Left cardiac atrium (tissue), 4 donors: ENCODE data around the gene TMEM178A. TPM values are rescaled to one million over a fixed set of nuclear protein-coding genes. Genes with fewer than 3 reads are reported as not detected.
"Not testable (repeated sequence)": the region's sequence is repeated elsewhere in the genome, so short reads cannot be mapped to it uniquely, and the experiment has no call there.

Experiments
- ATAC-seq, 2 donors: fragments of 200-7000 bp; cut with Tn5 transposase; one replicate each; pipeline ENCODE4 v1.9.1; 2020; ENCODE audit warnings: mild to moderate bottlenecking in 2 of 2, moderate library complexity in 2 of 2
- DNase-seq: peaks from one replicate; pipeline ENCODE4 v3.0.0-alpha.2; 2020
- intact Hi-C, 2 donors: fragments of 100-400 bp; cut with DNase I; formaldehyde crosslinking; loops; one replicate each; pipeline versions ENCODE4 v1.14.1 to v1.15.1; 2022 to 2023
- long read RNA-seq: library from polyadenylated mRNA; unstranded; transcript quantifications from one replicate; pipeline ENCODE4 v2.0.0, GENCODE V29; 2021
- total RNA-seq, 2 donors: library from RNA; stranded (reverse); fragmentation: NEBNext Ultra II Directional; extraction: Animal tissue kit (Norgen Biotek cat#: 25700); gene quantifications; one replicate each; pipeline ENCODE4 v1.2.1, GENCODE V29; 2021
- donor health status: DM: no; HTN: yes; CAD: no.
- donor health status: DM: no; HTN: yes; CAD: no; lungs with severe emphysema.
- donor health status: DM: yes; HTN: yes; CAD: no.
- donor health status: Dilated cardiomyopathy.

TMEM178A gene
- total RNA-seq: 1 to 10 TPM; 2.0 to 5.4 TPM
- long read RNA-seq, partial matches to known transcripts: 0 of 2 reads
- long read RNA-seq, other reads (novel, unspliced or antisense): 0 of 2 reads

DNA sequence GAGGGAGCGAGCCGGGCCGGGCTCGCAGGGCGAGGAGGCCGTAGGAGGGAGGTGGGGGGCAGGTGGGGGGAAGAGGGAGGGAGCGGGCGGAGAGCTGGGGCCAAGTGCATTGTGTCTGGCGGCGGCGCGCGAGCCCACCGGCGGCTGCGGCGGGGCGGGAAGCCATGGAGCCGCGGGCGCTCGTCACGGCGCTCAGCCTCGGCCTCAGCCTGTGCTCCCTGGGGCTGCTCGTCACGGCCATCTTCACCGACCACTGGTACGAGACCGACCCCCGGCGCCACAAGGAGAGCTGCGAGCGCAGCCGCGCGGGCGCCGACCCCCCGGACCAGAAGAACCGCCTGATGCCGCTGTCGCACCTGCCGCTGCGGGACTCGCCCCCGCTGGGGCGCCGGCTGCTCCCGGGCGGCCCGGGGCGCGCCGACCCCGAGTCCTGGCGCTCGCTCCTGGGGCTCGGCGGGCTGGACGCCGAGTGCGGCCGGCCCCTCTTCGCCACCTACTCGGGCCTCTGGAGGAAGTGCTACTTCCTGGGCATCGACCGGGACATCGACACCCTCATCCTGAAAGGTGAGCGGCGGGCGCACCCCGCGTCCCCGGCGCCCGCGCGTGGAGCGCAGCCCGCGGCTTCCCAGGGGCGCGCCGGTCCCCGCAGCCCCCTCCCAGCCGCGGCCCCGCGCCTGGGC lies at the start of gene TMEM178A:
TMEM178A (plus strand) TSS at position 107 of the 680 bp plus-strand sequence; CDS start at position 165, 58 bp downstream.
- intact Hi-C loops: no loop called here
- peak; percentile 61 to 69 for ATAC-seq
- no peak for DNase-seq

DNA sequence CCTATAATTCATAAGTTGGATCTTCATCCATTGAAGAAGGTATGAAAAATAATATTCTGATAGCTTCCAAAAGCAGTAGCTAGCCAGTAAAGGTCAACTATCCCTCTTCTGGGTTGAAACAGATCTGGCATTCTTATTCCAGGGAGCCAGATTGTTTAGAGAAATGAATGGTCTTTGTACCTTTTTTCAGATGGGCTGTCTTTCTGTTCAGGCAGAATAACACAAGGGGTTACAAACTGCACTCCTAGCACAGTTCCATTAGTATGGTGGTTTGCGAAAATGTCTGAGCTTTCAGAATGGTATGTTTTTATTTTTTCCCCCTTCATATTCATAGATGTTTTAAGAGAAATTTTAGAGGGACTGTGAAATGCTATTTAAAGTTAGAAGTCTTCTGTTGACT lies 47.5 kb upstream of the TMEM178A start:
- no peak for ATAC-seq
- intact Hi-C loops: no loop called here
- no peak for DNase-seq

DNA sequence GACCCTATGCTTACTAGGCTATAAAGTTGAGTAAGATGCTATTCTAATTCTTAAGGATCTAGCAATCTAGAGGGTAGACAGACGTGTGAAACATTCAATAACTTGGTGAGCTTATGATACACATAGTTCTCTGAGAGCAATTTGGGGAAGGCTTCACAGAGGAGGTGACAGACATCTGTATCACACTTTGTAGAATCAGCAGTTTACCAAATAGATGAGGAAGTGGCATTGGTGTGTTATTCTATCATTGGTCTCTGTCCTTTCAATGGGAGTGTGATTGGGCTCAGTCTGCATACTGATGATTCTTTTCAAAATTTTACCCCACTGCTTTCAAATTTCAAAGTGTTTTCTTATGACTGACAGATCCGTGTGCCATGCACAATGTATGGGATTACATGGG lies 47.0 kb upstream of the TMEM178A start:
- ATAC-seq (no peak), DNase-seq (no peak)
- intact Hi-C loops: no loop called here

DNA sequence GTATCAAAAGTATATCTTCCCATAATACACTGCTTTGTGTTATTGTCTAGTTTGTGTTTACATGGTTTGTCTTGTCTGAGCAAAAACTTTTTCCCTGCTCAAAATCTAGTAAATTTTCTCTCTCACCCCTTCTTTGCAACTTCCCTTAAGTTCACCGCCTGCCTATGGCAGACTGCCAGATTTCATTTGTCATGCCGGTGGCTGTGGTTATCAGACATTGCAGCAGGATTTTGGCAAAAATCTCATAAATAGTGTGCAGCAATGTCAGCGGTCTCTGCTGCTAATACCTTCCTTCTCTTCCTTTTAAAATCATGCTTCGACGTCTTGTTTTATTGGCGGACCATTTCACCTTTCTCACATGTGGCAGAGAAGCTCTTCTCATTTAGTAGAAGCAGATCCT lies 45.6 kb upstream of the TMEM178A start:
- DNase-seq: peak; percentile 74
- peak; percentile 61 to 70 for ATAC-seq
- intact Hi-C loops: no loop called here

DNA sequence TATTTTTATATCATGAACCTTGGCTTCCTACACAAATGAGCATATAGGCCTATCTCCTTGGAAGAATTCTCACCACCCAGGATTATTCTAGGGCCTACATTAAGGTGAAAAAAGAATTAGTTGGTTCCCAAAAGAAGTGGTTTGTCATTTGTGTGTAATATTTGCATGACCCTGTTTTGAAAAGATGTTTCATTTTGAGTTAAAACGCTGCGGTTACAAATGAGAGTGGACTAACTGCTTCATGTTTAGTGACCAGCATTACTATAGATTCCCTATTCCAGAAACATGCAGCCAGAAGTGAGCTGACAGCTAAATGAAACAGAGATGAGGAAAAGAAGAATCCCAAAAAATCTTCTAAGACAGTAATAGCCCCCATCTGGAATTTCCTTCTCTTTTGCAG lies 44.1 kb upstream of the TMEM178A start:
- ATAC-seq (no peak), DNase-seq (no peak)
- intact Hi-C loops: no loop called here

DNA sequence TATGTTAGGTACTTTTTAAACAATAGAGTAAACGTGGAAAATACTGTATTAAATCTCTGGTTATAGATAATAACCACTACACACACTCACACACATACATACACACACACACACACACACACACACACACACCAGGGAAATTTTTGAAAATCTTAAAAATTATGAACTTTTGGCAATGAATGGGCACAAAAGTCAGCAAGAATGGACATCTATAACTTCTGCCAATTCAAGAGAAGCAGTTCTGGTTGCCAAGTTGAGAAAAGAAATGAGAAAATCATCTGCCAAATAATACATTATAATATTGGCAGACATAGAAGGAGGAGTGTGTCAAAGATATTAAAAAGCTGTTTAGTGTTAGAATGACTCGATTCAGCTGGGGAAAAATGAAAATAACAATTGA lies 42.9 kb upstream of the TMEM178A start:
- DNase-seq: no peak
- ATAC-seq: no peak
- intact Hi-C loops: no loop called here

DNA sequence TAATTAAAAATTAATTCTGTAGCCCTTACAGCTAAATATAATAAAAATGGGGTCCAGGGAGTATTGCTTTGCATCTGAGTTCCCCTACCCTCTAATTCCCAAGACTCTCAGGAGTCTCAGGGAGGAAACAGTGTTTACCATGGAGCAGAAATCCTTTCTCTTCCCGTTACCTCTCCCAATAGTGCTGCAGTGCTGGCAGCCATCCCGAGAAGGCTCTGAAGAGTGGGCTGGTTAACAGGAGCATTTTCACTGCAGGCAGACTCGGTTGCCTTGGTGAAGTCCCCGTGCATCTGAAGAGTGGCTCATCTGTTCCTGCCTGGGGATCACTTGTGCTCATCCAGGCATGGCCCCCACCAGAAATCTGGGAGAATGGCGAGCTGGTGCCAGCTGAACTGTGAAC lies 41.8 kb upstream of the TMEM178A start:
- intact Hi-C loops: no loop called here
- ATAC-seq (peak; percentile 17 to 30), DNase-seq (peak; percentile 31)

DNA sequence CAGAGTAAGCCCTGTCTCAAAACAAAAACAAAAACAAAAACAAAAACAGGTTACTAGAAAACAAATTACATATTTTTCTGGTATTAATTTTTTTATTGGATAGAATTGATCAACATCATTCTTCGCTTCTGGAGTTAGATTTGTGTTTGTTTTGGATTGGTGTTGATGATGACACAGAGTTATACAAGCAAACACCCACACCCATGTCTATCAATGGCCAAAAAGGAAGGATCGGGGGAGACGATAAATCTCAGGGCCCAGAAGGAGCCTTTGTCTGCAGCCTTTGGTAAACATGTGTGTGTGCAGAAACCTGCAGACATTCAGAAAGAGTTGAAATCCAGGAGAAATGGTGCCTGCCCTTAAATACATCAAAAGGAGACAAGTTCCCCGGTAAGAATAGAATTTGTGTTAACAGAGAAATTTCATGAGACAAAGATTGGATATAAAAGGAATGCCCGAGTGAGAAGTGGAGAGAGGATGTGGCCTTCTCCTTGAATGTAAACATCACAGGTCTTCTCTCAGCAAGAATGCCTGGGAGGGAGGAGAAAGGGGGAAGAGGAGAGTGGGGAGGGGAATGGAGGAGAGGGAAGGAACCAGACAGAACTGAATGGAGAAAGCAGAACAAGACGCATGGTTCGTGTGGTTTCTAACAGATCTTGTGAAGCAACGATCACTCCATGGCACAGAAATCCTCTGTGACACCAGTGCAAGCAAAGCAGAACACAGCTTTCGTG lies 40.4 kb upstream of the TMEM178A start:
- intact Hi-C loops: no loop called here
- ATAC-seq: peak in 1 of 2 donors; percentile 32
- DNase-seq: no peak

DNA sequence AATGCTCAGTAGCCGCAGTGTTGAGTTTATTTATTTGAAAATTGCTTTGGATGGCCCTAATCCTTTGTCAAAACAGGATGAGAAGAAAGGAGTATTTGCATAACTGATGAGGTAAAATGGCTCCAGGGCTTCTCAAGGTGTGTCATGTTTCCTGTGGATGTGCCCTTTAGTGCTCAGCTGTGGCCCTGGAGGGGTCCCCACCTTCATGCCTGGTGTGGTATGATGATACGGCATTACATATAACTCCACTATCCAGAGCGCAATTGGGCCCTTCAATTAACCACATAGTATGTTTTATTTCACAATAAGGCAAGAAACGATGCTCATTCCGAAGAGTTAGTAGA lies 39.8 kb upstream of the TMEM178A start:
- DNase-seq (no peak), ATAC-seq (no peak)
- intact Hi-C loops: no loop called here

DNA sequence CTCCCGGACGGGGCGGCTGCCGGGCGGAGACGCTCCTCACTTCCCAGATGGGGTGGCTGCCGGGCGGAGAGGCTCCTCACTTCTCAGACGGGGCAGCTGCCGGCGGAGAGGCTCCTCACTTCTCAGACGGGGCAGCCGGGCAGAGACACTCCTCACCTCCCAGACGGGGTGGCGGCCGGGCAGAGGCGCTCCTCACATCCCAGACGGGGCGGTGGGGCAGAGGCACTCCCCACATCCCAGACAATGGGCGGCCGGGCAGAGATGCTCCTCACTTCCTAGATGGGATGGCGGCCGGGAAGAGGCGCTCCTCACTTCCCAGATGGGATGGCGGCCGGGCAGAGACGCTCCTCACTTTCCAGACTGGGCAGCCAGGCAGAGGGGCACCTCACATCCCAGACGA lies 37.4 kb upstream of the TMEM178A start:
- intact Hi-C loops, ATAC-seq, DNase-seq: not testable (repeated sequence)

DNA sequence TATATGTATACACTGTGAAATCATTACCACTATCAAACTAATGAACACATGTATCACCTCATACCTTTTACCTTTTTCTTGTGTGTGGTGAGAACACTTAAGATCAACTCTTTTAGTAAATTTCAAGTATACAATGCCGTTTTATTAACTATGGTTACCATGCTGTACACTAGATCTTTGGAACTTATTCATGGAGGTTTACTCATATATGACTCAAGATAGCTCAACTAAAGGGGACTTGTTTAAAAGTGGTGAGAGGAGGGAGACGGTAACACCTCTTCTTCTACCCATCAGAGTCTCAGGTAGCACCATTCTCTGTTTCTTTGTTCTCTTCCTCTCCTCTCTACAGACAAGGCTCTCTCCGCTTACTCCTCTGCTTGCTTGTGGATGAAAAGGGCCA lies 36.1 kb upstream of the TMEM178A start:
- DNase-seq (no peak), ATAC-seq (no peak)
- intact Hi-C loops: no loop called here

DNA sequence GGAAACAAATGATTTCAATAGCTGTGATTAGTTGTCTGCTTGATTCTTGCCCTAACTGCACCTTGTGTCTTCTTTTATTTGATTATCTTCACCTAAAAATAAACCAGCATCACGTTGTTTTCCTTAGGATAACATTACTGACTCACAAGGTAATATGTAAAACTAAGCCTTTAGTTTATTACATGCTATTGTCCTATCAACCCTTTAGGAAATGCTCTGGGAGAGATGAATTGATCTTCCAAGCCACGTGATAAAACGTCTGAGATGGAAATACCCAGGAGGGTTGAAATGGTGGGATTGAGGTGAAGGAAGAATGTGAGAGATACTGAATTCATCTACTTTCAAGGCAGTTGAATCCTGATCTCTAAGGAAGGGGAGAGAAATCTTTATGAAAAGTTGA lies 34.5 kb upstream of the TMEM178A start:
- intact Hi-C loops: no loop called here
- ATAC-seq (no peak), DNase-seq (no peak)

DNA sequence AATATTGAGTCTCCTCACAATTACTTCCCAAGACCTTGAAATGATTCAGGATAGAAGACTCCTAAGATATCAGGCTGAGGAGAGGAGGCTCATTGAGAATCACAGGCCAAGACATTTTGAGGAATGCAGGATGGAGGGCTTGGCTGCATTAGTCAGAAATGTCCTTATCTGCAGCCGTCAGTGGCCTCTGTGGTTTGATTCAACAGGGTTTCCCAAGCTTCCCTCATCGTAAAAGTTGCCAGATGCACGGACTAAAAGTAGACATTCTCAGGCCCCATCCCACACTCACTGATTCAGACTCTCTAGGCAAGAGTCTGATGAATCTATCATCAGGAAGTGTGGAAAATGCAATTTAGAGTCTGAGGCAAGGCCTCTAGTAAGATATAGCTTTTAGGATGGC lies 34.0 kb upstream of the TMEM178A start:
- DNase-seq (peak; percentile 33), ATAC-seq (peak; percentile 61 to 98)
- intact Hi-C loops: no loop called here

DNA sequence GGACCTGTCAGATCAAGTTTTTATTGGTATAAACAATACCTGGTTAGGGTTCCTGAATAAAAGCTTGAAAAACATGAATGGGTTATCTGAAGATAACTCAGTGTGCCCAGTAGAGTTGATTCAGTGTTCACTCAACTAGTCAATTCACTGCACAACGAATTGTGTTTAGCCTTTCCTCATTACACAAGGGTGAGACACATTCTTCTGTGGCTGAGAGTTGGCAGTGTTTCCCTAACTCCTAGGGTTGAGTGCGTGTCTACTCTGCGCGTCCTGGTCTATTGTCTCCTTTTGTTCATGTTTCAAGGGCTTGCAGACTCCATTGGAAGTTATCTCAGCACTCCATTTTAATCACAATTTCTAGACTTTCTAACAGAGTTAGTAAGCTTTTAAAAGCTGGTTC lies 32.8 kb upstream of the TMEM178A start:
- no peak for DNase-seq
- no peak for ATAC-seq
- intact Hi-C loops: no loop called here

DNA sequence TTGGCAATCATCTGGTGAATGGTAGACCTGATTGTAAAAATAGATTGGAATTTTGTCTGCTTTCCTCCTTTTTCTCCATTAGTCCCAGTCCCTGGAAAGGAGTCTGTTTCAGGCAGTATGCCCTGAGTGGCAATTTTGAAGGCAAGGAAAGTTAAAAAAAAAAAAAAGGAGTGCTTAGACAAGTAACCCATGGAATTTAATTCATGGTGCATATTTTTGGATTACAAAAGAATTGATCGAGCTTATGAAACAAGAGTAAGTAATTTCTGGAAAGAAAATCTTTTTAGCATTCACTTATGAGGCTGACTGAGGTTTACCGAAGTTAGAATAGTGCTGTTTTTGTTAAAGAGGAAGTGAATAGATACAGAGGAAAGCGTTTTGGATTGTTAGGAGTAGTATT lies 29.4 kb upstream of the TMEM178A start:
- DNase-seq: no peak
- ATAC-seq: no peak
- intact Hi-C loops: no loop called here

DNA sequence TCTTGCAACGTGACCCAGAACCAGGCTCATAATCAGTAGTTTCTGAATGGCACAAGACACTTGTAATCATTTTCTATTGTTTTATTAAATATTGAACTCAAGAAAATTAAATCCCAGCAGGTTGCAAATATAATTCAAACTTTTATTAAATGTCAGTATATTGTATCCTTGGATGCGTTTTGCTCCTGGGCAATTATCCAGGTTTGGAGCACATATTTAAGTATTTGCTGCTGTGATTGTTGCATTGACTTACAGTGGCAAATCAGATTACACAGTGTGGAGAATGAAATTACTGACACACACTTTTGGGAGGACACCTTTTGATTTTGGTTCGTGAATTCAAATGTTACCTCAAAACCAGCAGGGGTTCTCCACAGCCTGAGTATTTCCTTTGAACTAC lies 27.1 kb upstream of the TMEM178A start:
- intact Hi-C loops: no loop called here
- ATAC-seq (no peak), DNase-seq (no peak)

DNA sequence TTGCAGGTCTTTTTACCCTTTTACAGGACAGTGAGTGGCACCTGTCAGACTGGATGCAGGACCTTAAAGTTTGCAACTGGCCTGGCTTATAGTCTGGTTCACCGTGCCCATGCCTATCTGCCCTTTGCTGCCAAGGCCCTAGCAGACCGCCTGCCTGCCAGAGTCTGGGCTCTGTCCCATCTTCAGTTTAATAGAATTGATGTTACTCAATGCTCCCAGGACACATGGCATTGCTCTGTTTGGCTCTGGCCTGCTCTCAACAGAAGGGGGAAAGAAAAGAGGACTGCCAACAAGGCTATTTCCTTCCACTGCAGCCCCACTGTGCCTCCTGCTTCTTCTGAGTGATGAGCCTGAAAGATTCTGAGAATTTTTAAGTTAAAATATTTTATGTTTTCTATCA lies 25.6 kb upstream of the TMEM178A start:
- DNase-seq (peak; percentile 25), ATAC-seq (peak; percentile 54 to 91)
- intact Hi-C loops: no loop called here

DNA sequence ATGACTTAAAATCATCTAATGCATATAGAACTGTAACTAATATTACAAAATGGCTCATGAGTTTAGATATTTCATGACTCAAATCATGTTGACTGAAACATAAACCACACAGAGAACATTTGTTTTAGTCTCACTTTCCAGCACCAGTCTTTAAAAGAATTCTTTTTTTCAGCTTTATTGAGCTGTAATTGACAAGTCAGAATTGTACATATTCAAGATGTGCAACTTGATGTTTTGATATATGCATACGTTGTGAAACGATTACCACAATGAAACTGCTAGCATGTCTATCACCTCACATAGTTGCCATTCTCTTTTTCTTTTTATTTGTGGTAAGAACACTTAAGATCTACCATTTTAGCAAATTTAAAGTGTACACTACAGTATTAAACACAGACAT lies 25.0 kb upstream of the TMEM178A start:
- no peak for ATAC-seq
- DNase-seq: no peak
- intact Hi-C loops: no loop called here

DNA sequence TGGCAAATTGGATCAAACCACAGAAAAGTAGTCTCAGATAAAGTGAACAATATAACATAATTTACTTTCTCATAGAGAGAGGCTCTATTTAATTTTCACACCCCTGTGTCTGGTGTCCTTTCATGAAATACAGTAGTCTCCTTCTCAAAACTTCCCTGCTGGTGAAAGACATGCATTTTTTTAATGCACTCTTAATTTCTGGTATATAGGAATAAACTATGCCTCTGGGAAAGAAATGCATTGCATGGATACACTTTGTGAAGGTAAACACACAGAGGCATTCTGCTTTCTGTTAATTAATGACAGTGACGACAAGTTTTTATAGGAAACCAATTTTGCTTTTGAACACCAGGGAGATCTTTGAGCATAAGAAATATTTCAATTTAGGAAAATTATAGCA lies 24.1 kb upstream of the TMEM178A start:
- DNase-seq (no peak), ATAC-seq (no peak)
- intact Hi-C loops: no loop called here

DNA sequence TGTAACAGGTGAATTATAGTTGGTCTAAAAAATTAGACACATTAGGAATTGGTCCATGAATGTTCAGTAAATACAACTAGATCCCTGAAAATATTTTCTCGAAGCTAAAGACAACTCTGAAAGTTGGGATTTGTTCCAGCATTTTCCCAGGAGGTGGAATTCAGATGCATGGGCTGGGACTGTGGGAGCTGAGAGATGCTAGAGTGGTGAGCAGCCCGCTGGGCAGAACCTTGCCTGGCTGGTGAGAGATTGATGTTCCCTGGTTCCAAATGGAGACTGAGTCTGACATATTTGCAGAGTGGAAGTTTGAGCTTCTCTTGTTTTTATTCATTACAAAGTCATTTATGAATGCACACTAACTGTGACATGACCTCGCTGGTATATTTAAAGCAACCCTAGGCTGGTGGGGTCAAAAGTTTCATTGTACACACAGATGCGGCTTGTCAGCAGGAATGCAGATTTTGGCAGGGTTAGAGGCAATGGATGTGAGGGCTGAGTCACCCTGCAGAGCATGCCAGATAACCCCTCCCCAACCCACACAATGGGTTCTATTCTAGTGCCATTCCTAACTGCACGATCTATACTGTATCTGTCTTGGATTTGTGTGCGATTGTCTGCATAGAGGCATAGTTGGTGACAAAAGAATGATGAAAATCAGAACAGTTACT lies 23.5 kb upstream of the TMEM178A start:
- intact Hi-C loops: no loop called here
- ATAC-seq: peak; percentile 39 to 96
- peak; percentile 28 for DNase-seq
